ENCODE measurements around the gene SAMD14.

- TF ChIP-seq, protein P1, sequence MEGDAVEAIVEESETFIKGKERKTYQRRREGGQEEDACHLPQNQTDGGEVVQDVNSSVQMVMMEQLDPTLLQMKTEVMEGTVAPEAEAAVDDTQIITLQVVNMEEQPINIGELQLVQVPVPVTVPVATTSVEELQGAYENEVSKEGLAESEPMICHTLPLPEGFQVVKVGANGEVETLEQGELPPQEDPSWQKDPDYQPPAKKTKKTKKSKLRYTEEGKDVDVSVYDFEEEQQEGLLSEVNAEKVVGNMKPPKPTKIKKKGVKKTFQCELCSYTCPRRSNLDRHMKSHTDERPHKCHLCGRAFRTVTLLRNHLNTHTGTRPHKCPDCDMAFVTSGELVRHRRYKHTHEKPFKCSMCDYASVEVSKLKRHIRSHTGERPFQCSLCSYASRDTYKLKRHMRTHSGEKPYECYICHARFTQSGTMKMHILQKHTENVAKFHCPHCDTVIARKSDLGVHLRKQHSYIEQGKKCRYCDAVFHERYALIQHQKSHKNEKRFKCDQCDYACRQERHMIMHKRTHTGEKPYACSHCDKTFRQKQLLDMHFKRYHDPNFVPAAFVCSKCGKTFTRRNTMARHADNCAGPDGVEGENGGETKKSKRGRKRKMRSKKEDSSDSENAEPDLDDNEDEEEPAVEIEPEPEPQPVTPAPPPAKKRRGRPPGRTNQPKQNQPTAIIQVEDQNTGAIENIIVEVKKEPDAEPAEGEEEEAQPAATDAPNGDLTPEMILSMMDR (IDR thresholded peaks at IDR 0.05) = no peak
- TF ChIP-seq EP300 (IDR thresholded peaks at IDR 0.05) = no peak
- no peak for TF ChIP-seq POLR2A (IDR thresholded peaks at IDR 0.05)
These were observed 29.0 kb downstream of the SAMD14 start for GRCh38 chr17:50100921-50101345.

Data from ovary (tissue), 3 donors.